Breast epithelium (tissue), 4 donors: Measurements from ENCODE around the gene RTL10. TPM values are rescaled to one million over a fixed set of nuclear protein-coding genes. Genes with fewer than 3 reads are reported as not detected.

Experiments
- DNase-seq, 2 donors: peaks; one replicate each; pipeline ENCODE4 v3.0.0-alpha.2; 2019; ENCODE audit warnings: low spot score in 2 of 2
- H3K27ac ChIP-seq, 2 donors: fragments of 200-600 bp; sonication (generic) in 1 of 2; one replicate each; pipeline ENCODE4 v1.5.1; 2016 to 2019; ENCODE audit warnings: mild to moderate bottlenecking in 1 of 2
- H3K27me3 ChIP-seq, 2 donors: fragments of 200-600 bp; sonication (generic) in 1 of 2; one replicate each; pipeline versions ENCODE4 v1.5.1 to v1.6.0; 2017 to 2019; ENCODE audit warnings: control low read depth in 1 of 2, mild to moderate bottlenecking in 1 of 2
- H3K36me3 ChIP-seq: fragments of 200-600 bp; one replicate; pipeline ENCODE4 v1.5.1; 2019
- H3K4me1 ChIP-seq, 2 donors: fragments of 200-600 bp; sonication (generic); one replicate each; pipeline ENCODE4 v1.5.1; 2016 to 2019; ENCODE audit warnings: control low read depth in 1 of 2
- H3K4me3 ChIP-seq, 3 donors: fragments of 200-600 bp; sonication (generic); 1 replicate in 2 of 3; 2 replicates in 1 of 3; pipeline ENCODE4 v1.5.1; 2016 to 2019; ENCODE audit warnings: mild to moderate bottlenecking in 3 of 3, moderate library complexity in 2 of 3
- H3K9me3 ChIP-seq, 2 donors: fragments of 200-600 bp; sonication (generic) in 1 of 2; one replicate each; pipeline ENCODE4 v1.5.1; 2016 to 2019; ENCODE audit warnings: control low read depth in 1 of 2
- CTCF ChIP-seq, 3 donors: fragments of 450-650 bp; IDR thresholded peaks; one replicate each; pipeline ENCODE4 v1.5.1; 2016 to 2017; ENCODE audit warnings: antibody characterized with exemption in 3 of 3, mild to moderate bottlenecking in 3 of 3, moderate library complexity in 3 of 3
- POLR2A ChIP-seq: fragments of 450-650 bp; IDR thresholded peaks from one replicate; pipeline ENCODE4 v1.6.1; 2016; ENCODE audit warnings: antibody characterized with exemption, mild to moderate bottlenecking, moderate library complexity
- POLR2AphosphoS5 ChIP-seq, 3 donors: sonication (generic); formaldehyde crosslinking; IDR thresholded peaks; one replicate each; pipeline ENCODE4 v1.6.1; 2017; ENCODE audit warnings: antibody characterized with exemption in 3 of 3
- intact Hi-C: fragments of 100-400 bp; cut with DNase I; formaldehyde crosslinking; loops from one replicate; pipeline ENCODE4 v1.15.1; 2023; ENCODE audit warnings: low total_unique reads
- total RNA-seq, 3 donors: library from RNA; depleted of rRNA; stranded (reverse); fragments of >200 nt; gene quantifications; one replicate each; pipeline ENCODE4 v1.1.0, GENCODE V29; 2016

Gene RTL10
- total RNA-seq, 3 donors from 2014 or later: 6.7 to 21.5 (median 14.1) TPM

- H3K9me3 ChIP-seq: no peaks in the 10 kb centered on the region
- H3K36me3 ChIP-seq: no peaks in the 10 kb centered on the region
- DNase-seq: peak in 1 of 2 donors; percentile 49
- TF ChIP-seq POLR2AphosphoS5 (IDR thresholded peaks at IDR 0.05): no peak
- no peak for TF ChIP-seq POLR2A
- no peak for TF ChIP-seq CTCF (IDR thresholded peaks at IDR 0.05)
- H3K4me1 ChIP-seq: no peaks in the 10 kb centered on the region
- H3K27ac ChIP-seq: no peak overlapping the region
- H3K4me3 ChIP-seq: no peak overlapping the region
- no peaks in the 10 kb centered on the region for H3K27me3 ChIP-seq
- intact Hi-C loops: loop anchor here (2.0 kb wide), 1 partner anchor 39 kb away; no protein-coding TSS in a partner anchor
These were observed 21.0 kb upstream of the RTL10 start for GRCh38 chr22:19875531-19876313.

GRCh38 chr22:19875061-19875530 is 20.4 kb upstream of the RTL10 start:
- no peak for TF ChIP-seq POLR2A
- TF ChIP-seq POLR2AphosphoS5 (IDR thresholded peaks at IDR 0.05): no peak
- TF ChIP-seq CTCF (IDR thresholded peaks at IDR 0.05): no peak
- Histone ChIP-seq H3K27ac (no peak overlapping the region), H3K9me3 (no peaks in the 10 kb centered on the region), H3K4me3 (no peak overlapping the region), H3K27me3 (no peaks in the 10 kb centered on the region), H3K36me3 (no peaks in the 10 kb centered on the region), H3K4me1 (no peaks in the 10 kb centered on the region)
- intact Hi-C loops: loop anchor here (2.0 kb wide), 1 partner anchor 38 kb away; no protein-coding TSS in a partner anchor
- DNase-seq: peak in 1 of 2 donors; percentile 45

GRCh38 chr22:19874307-19875060 is 19.8 kb upstream of the RTL10 start:
- H3K4me3 ChIP-seq: no peak overlapping the region
- H3K36me3 ChIP-seq: no peaks in the 10 kb centered on the region
- no peaks in the 10 kb centered on the region for H3K4me1 ChIP-seq
- H3K27me3 ChIP-seq: no peaks in the 10 kb centered on the region
- peak in 1 of 2 donors; percentile 51 for DNase-seq
- no peak overlapping the region for H3K27ac ChIP-seq
- no peak for TF ChIP-seq CTCF (IDR thresholded peaks at IDR 0.05)
- no peak for TF ChIP-seq POLR2AphosphoS5 (IDR thresholded peaks at IDR 0.05)
- no peak for TF ChIP-seq POLR2A
- intact Hi-C loops: loop anchor here (2.0 kb wide), 1 partner anchor 38 kb away; no protein-coding TSS in a partner anchor
- H3K9me3 ChIP-seq: no peaks in the 10 kb centered on the region

GRCh38 chr22:19873960-19874306 is 19.3 kb upstream of the RTL10 start:
- Histone ChIP-seq H3K9me3 (no peaks in the 10 kb centered on the region), H3K36me3 (no peaks in the 10 kb centered on the region), H3K4me1 (no peaks in the 10 kb centered on the region), H3K4me3 (no peak overlapping the region), H3K27ac (no peak overlapping the region), H3K27me3 (no peaks in the 10 kb centered on the region)
- no peak for TF ChIP-seq POLR2A
- TF ChIP-seq CTCF (IDR thresholded peaks at IDR 0.05): no peak
- TF ChIP-seq POLR2AphosphoS5 (IDR thresholded peaks at IDR 0.05): no peak
- DNase-seq: peak in 1 of 2 donors; percentile 25
- intact Hi-C loops: loop anchor here (2.0 kb wide), 1 partner anchor 37 kb away; no protein-coding TSS in a partner anchor
